HS-27A (cell line): Measurements from ENCODE around the gene MT1F.

Experiments
- DNase-seq: peaks from one replicate; pipeline ENCODE4 v3.0.0-alpha.2; 2012; ENCODE audit warnings: low read depth, missing footprints

The MT1F gene

DNA sequence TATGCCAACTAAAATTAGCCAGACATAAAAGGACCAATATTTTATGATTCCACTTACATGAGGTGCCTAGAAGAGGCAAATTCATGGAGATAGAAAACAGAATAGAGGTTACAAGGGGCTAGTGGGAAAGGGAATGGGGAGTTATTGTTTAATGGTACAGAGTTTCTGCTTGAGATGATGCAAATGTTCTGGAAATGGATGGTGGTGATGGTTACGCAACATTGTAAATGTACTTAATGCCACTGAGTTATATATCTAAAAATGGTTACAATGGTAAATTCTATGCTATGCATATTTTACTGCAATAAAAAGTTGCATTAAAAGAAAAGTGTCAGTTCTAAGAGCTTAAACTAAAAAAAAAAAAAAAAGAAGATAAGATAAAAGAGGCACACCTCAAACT lies 42.4 kb downstream of the MT1F start:
- no peak for DNase-seq

GRCh38 chr16:56700631-56701030 lies 42.9 kb downstream of the MT1F start:
- DNase-seq = no peak

GRCh38 chr16:56701534-56701933 lies 43.8 kb downstream of the MT1F start:
- DNase-seq = no peak

GRCh38 chr16:56702836-56703235 lies 45.1 kb downstream of the MT1F start:
- no peak for DNase-seq
